Prostate gland (tissue), 2 donors: ENCODE data around the gene ERCC6. TPM values are rescaled to one million over a fixed set of nuclear protein-coding genes. Genes with fewer than 3 reads are reported as not detected.

ENCODE experiments used
- DNase-seq: peaks from one replicate; pipeline ENCODE4 v3.0.0-alpha.2; 2019; ENCODE audit warnings: low spot score
- H3K27ac ChIP-seq, 2 donors: fragments of 200-600 bp; sonication (generic); 2 replicates each; pipeline ENCODE4 v1.5.1; 2017 to 2019
- H3K27me3 ChIP-seq: fragments of 200-600 bp; sonication (generic); replicated peaks from 2 replicates; pipeline ENCODE4 v1.5.1; 2019; ENCODE audit not compliant: insufficient read depth
- H3K36me3 ChIP-seq, 2 donors: fragments of 200-600 bp; sonication (generic); 1 replicate in 1 of 2; 2 replicates in 1 of 2; pipeline versions ENCODE4 v1.5.1 to v1.8.1; 2017 to 2019
- H3K4me1 ChIP-seq: fragments of 200-600 bp; sonication (generic); replicated peaks from 2 replicates; pipeline ENCODE4 v1.5.1; 2019
- H3K4me3 ChIP-seq, 2 donors: fragments of 200-600 bp; sonication (generic); 2 replicates each; pipeline ENCODE4 v1.5.1; 2017 to 2019
- H3K9me3 ChIP-seq: fragments of 200-600 bp; sonication (generic); 2 replicates; pipeline ENCODE4 v1.5.1; 2017
- CTCF ChIP-seq, 4 experiments: fragments of 200-600 bp in 2 of 4; fragments of 450-650 bp in 2 of 4; sonication (generic) in 2 of 4; IDR thresholded peaks; 1 replicate in 3 of 4; 2 replicates in 1 of 4; pipeline ENCODE4 v1.5.1; 2016 to 2019; ENCODE audit warnings: antibody characterized with exemption in 4 of 4, mild to moderate bottlenecking in 2 of 4, moderate library complexity in 2 of 4
- POLR2A ChIP-seq: fragments of 450-650 bp; IDR thresholded peaks from one replicate; pipeline ENCODE4 v1.6.1; 2016; ENCODE audit warnings: antibody characterized with exemption, mild to moderate bottlenecking
- POLR2AphosphoS5 ChIP-seq: sonication (generic); formaldehyde crosslinking; IDR thresholded peaks from one replicate; pipeline ENCODE4 v1.6.1; 2017; ENCODE audit warnings: antibody characterized with exemption
- WGBS: methylation state at CpG from one replicate; pipeline ENCODE4 v1.1.5; 2018; 5-methylcytosine and 5-hydroxymethylcytosine counted together
- intact Hi-C: fragments of 100-400 bp; cut with DNase I; formaldehyde crosslinking; loops from one replicate; pipeline ENCODE4 v1.14.2; 2022
- total RNA-seq, 2 donors: library from RNA; depleted of rRNA; stranded (reverse); fragments of >200 nt; gene quantifications; one replicate each; pipeline ENCODE4 v1.1.0, GENCODE V29; 2016

The ERCC6 gene
- total RNA-seq, 2 donors from 2014 or later: 18.5 to 45.5 TPM

GRCh38 chr10:49486009-49486408, 52.9 kb downstream of the ERCC6 start:
- no peaks in the 10 kb centered on the region for H3K9me3 ChIP-seq
- intact Hi-C loops: no loop called here
- no peak for TF ChIP-seq POLR2AphosphoS5
- TF ChIP-seq POLR2A: no peak
- TF ChIP-seq CTCF (IDR thresholded peaks at IDR 0.05): no peak

DNA sequence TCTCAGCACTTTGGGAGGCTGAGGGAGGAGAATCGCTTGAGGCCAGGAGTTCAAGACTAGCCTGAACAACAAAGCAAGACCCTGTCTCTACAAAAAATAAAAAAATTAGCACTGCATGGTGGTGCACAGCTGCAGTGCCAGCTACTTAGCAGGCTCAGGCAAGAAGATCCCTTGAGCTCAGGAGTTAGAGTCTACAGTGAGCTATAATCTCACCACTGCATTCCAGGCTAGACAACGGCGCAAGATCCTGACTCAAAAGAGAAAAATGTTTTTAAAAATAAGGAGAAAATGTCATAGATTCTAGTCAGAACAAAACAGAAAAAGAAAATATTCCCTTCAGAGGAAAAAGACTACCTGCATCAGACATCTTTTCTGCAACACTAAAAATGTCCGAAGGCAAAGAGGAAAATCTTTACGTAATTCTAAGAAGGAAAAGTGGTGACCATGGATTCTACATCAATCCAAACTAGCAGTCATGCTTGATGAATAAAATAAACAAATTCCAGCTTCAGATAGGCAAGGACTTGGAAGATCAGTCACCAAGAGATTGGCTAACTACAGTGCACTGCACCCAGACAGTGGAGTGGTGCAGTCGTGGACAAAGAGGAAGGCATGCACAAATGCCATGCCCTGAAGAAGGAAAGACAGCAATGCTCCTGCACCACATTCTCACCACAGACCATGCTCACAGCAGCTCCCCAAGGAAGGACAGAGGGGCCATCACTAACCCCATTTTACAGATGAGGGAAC, 54.3 kb downstream of the ERCC6 start:
- H3K27me3 ChIP-seq: no peaks in the 10 kb centered on the region
- intact Hi-C loops: no loop called here
- whole genome bisulfite sequencing: 92% methylated on average over 6 of the region's 6 CpGs
- H3K4me1 ChIP-seq: no peaks in the 10 kb centered on the region
- no peak for TF ChIP-seq CTCF (IDR thresholded peaks at IDR 0.05)
- no peak for TF ChIP-seq POLR2A
- no peaks in the 10 kb centered on the region for H3K36me3 ChIP-seq
- no peaks in the 10 kb centered on the region for H3K9me3 ChIP-seq
- H3K27ac ChIP-seq: no peak overlapping the region
- H3K4me3 ChIP-seq: no peak overlapping the region
- DNase-seq: no peak

More at GRCh38 chr10:49486009-49486408, 52.9 kb downstream of the ERCC6 start:
- H3K4me3 ChIP-seq: no peak overlapping the region
- DNase-seq: no peak
- H3K27me3 ChIP-seq: no peaks in the 10 kb centered on the region
- H3K27ac ChIP-seq: no peak overlapping the region
- no peaks in the 10 kb centered on the region for H3K36me3 ChIP-seq
- no peaks in the 10 kb centered on the region for H3K4me1 ChIP-seq
- WGBS: 72% methylated on average over 1 of the region's 1 CpG

DNA sequence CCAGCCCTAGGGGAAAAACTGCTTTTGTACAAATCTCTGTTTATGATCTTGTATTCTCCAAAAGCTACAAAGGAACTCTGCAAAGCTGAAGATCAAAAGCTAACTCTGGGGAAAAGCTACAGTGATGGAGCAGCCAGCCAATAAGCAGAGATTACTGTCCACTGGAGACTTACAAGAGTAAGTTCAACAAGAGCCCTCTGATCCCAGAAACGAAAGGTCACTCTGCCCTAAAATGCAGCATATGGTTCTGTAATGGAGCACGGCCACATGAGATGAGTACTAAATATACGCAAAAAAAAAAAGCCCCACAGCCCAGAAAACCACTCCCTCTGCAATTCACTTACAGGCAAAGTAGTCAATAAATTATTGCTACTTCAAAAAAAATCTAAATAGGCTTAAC, 60.1 kb downstream of the ERCC6 start:
- Histone ChIP-seq H3K27me3 (no peaks in the 10 kb centered on the region), H3K9me3 (no peaks in the 10 kb centered on the region), H3K4me1 (no peaks in the 10 kb centered on the region), H3K36me3 (no peaks in the 10 kb centered on the region), H3K27ac (no peak overlapping the region), H3K4me3 (no peak overlapping the region)
- intact Hi-C loops: no loop called here
- TF ChIP-seq CTCF (IDR thresholded peaks at IDR 0.05) (no peak), POLR2A (no peak), POLR2AphosphoS5 (no peak)
- no peak for DNase-seq
- WGBS: 93% methylated on average over 3 of the region's 3 CpGs

GRCh38 chr10:49474901-49475300, 64.0 kb downstream of the ERCC6 start:
- no peaks in the 10 kb centered on the region for H3K4me1 ChIP-seq
- no peaks in the 10 kb centered on the region for H3K9me3 ChIP-seq
- 93% methylated on average over 3 of the region's 3 CpGs for WGBS
- peaks cover 0 to 6% of the 10 kb centered on the region in 2 donors for H3K36me3 ChIP-seq
- no peak overlapping the region for H3K27ac ChIP-seq
- TF ChIP-seq POLR2A (no peak), POLR2AphosphoS5 (no peak), CTCF (IDR thresholded peaks at IDR 0.05) (no peak)
- H3K27me3 ChIP-seq: no peaks in the 10 kb centered on the region
- DNase-seq: no peak
- intact Hi-C loops: no loop called here
- no peak overlapping the region for H3K4me3 ChIP-seq

- H3K27ac ChIP-seq: no peak overlapping the region
- WGBS: 58% methylated on average over 3 of the region's 3 CpGs
- intact Hi-C loops: no loop called here
- no peaks in the 10 kb centered on the region for H3K27me3 ChIP-seq
- peaks cover 4 to 6% of the 10 kb centered on the region in 2 donors for H3K36me3 ChIP-seq
- TF ChIP-seq CTCF (IDR thresholded peaks at IDR 0.05) (no peak), POLR2A (no peak), POLR2AphosphoS5 (no peak)
- no peak for DNase-seq
- no peaks in the 10 kb centered on the region for H3K4me1 ChIP-seq
- H3K9me3 ChIP-seq: no peaks in the 10 kb centered on the region
- H3K4me3 ChIP-seq: no peak overlapping the region
Observed at GRCh38 chr10:49471532-49471931, 67.4 kb downstream of the ERCC6 start.
